Dermis microvascular lymphatic vessel endothelial cell (primary cell): ENCODE results near the gene EHBP1. TPM values are rescaled to one million over a fixed set of nuclear protein-coding genes. Genes with fewer than 3 reads are reported as not detected.
"Not testable (repeated sequence)": the region's sequence is repeated elsewhere in the genome, so short reads cannot be mapped to it uniquely, and the experiment has no call there.

Experiments
- DNase-seq, 2 donors: peaks; one replicate each; pipeline versions ENCODE4 v3.0.0 to v3.0.0-alpha.2; 2010; ENCODE audit warnings: low read depth in 2 of 2
- total RNA-seq: library from RNA; depleted of rRNA; stranded (reverse); fragments of >200 nt; gene quantifications from 2 replicates; pipeline ENCODE4 v1.2.1, GENCODE V29; 2014

Gene EHBP1
- total RNA-seq, 1 donor from 2014 or later, result 13.1 TPM

- DNase-seq, result no peak
Measured at GRCh38 chr2:63064661-63065060, 359.1 kb downstream of the EHBP1 start.

DNA sequence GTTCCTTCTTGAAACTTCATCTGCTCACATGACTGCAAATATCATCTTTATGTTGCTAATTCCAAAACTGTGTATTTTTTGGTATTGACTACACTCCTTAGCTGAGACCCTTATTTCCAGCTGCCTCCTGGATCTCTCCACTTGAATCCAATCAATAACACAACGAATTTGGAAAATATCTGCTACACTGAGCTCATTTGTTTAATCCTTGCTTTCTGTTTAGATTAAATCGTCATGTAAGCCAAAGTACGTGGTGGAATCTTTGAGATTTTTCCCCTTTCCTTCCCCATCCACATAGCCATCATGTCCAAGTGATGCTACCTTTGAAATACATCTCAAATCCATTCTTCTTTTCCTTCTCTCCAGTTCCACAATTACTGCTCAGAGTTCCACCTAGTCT, 360.8 kb downstream of the EHBP1 start:
- no peak for DNase-seq

DNA sequence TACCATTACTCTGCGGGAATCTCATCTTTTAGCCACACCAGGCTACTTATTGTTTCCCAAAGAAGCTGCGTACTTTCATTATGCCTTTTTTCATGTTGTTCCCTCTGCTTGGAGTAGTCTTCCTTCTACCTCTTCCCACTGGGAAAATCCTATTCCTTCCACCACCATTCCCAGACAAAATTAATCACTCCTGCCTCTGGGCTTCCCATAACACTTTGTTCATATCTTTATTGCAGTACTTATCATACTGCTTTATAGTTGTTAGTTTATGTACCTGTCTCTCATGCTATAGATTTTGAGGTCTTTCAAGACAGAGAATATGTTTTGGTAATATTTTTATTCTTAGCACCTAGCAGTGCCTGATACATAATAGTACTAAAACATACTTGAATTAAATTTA, 361.3 kb downstream of the EHBP1 start:
- no peak for DNase-seq

GRCh38 chr2:63071664-63072063, 366.2 kb downstream of the EHBP1 start:
- DNase-seq, result no peak

- no peak for DNase-seq
Measured at GRCh38 chr2:63073994-63074393, 368.5 kb downstream of the EHBP1 start.

- not testable (repeated sequence) for DNase-seq
Measured at GRCh38 chr2:63074399-63074798, 368.9 kb downstream of the EHBP1 start.

DNA sequence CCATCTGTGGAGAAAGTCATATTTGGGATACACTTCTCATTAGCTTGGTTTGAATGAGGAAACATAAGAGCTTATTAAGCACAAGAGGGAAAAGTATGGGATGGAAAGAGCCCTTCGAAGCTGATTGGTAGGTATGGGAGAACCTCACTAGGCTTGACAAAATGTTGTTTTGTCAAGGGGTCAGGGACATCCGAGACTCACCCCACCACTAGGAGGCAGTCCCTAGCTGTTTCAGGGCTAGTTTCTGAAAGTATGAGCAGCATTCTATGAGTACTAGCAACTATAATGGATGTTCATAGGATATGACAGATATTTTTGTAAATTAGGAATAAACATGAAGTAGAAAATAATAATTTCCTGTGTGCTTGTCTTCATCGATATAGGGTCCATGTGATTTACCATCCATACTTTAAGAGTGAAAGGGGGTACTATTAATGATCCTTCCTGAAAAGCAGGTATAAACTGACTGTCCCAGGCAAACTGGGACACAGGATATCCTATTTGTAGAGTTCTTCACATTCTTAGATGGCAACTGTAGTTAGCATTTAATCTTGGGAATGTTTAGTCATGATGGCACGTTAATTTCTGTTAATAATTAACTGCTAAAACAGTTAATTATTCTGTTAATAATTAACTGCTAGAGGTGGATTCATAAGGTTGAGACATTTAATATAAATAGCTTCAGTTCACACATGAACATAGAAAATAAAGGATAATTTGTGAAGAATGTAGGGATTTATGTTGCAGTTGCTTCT, 373.5 kb downstream of the EHBP1 start:
- no peak for DNase-seq

DNA sequence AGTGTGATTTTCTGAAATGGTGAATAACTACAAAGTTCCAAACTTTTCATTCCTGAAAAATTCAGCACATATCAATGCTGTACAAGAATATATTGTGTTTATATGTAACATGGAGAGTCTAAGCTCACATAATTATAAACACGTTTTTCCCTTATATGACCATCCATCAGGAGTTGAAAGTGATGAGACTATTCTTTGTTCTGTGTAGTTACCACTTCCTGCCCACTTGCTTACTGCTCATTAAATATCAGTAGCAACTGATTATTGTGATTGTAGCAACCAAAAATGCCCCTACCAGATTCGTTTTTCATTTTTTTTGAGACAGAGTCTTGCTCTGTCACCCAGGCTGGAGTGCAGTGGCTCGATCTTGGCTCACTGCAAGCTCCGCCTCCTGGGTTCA, 375.9 kb downstream of the EHBP1 start:
- DNase-seq, result no peak

DNA sequence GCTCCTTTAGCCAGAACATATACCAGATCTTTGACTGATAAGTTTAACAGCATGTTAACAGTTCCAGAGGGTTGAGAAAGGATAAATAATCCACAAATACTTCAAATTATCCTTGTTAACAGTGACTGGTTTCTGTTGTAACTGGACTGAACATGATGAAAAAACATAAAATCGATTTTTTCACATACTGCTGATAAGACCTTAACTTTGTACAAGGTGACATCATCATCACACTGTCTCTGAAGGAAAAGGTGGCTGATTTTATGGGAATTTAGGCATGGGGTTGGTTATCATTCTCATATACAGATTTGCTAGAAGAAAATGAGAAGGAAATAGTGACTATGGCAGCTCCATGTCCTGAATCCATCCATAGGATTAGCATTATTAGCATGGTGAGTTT, 381.2 kb downstream of the EHBP1 start:
- DNase-seq, result no peak

GRCh38 chr2:63092401-63092800, 386.9 kb downstream of the EHBP1 start:
- DNase-seq, result no peak

DNA sequence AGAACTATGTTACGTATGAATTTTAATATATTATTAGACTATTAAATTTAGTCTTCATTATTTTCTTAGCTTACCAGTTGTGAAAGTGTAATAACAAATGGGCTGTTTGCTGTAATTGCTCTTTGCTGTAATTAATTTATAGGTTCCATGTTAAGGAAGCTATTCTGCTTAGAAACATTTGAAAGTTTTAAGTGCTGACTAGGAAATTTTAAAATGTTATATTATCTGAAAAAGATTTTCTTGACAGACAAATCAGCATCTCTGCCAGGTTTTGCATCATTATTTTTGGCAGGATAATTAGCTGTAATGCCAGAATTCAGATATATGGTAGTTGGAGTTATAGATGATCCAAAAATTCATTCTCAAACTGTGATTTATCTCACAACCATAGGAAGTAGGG, 387.3 kb downstream of the EHBP1 start:
- no peak for DNase-seq

DNA sequence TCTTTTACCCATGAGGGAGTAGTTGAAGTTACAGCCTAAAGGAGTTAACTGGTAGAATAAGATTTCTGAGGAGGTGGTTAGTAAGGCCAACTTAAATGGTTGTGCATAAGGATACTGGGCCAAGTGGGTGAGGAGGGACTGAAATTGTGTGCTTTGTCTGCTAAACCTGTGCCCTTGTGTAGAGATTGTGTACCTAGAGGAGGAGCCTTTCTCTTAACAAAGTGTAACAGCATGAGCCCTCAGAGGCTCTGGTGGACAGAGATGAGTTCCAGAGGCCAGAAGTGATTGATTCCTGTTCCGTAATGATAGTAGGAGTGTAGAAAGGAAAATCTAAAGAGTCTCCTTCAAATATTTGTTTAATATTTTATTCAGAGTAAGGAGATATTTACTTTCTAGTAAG, 388.0 kb downstream of the EHBP1 start:
- no peak for DNase-seq

Other genes starting within 250 kb of the EHBP1 start
- 1.3 and 2.0 TPM in 2 replicates for gene TMEM17, start 199.5 kb upstream of the EHBP1 start, total RNA-seq